ENCODE results near the gene CFAP69.

GRCh38 chr7:90262438-90262837 is 17.5 kb downstream of the CFAP69 start:
- TF ChIP-seq POLR2A (IDR thresholded peaks at IDR 0.05) (no peak), CTCF (IDR thresholded peaks at IDR 0.05) (peak; percentile 45 to 61 (median 58))
